Progenitor cell of endocrine pancreas (in vitro differentiated cells): ENCODE data around the gene ZBTB47. TPM values are rescaled to one million over a fixed set of nuclear protein-coding genes. Genes with fewer than 3 reads are reported as not detected.
A peak's percentile ranks its signal among the peaks of the same experiment; 100 is the strongest.

Experiments
- DNase-seq: peaks from one replicate; pipeline ENCODE4 v3.0.0; 2021; ENCODE audit warnings: low spot score; ENCODE audit not compliant: unreplicated experiment
- H3K27ac Mint-ChIP-seq: 2 replicates; pipeline ENCODE4 v1.8.0; 2021; ENCODE audit warnings: mild to moderate bottlenecking, moderate library complexity, mixed read lengths
- H3K27me3 Mint-ChIP-seq: 2 replicates; pipeline ENCODE4 v1.8.0; 2021; ENCODE audit warnings: mixed read lengths
- H3K36me3 Mint-ChIP-seq: 2 replicates; pipeline ENCODE4 v1.8.0; 2022; ENCODE audit warnings: mixed read lengths; ENCODE audit not compliant: insufficient read depth
- H3K4me1 Mint-ChIP-seq: 2 replicates; pipeline ENCODE4 v1.8.0; 2021; ENCODE audit warnings: low read depth, mixed read lengths
- H3K4me3 Mint-ChIP-seq: 2 replicates; pipeline ENCODE4 v1.8.0; 2021; ENCODE audit warnings: low read depth, mild to moderate bottlenecking, moderate library complexity, mixed read lengths
- H3K9me3 Mint-ChIP-seq: 2 replicates; pipeline ENCODE4 v1.8.0; 2021; ENCODE audit warnings: low read depth, mixed read lengths
- total RNA-seq: library from RNA; stranded (reverse); gene quantifications from 2 replicates; pipeline ENCODE4 v1.2.1, GENCODE V29; 2021
- TF ChIP-seq, protein P1 (sequence below): fragments of 200-600 bp; sonication (generic); IDR thresholded peaks from one replicate; pipeline ENCODE4 v1.5.0; 2021; ENCODE audit warnings: antibody characterized with exemption, mild to moderate bottlenecking; ENCODE audit not compliant: unreplicated experiment

The ZBTB47 gene
- total RNA-seq, 1 donor from 2014 or later, result 9.7 TPM

DNA sequence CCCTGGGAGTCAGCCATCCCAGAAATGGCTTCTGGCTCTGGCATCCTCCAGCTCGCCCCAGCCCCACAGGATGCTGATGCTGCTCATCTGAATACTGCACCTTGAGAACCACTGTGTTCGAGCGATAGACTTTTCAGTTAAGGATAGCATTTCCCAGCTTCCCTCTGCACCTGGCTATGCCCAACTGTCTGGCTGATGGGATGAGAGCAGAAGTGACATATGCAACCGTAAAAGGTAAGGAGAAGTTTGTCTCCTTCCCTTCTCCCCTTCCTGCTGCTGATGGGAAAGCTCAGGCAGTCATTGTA is 58.8 kb downstream of the ZBTB47 start:
- TF ChIP-seq, protein P1, sequence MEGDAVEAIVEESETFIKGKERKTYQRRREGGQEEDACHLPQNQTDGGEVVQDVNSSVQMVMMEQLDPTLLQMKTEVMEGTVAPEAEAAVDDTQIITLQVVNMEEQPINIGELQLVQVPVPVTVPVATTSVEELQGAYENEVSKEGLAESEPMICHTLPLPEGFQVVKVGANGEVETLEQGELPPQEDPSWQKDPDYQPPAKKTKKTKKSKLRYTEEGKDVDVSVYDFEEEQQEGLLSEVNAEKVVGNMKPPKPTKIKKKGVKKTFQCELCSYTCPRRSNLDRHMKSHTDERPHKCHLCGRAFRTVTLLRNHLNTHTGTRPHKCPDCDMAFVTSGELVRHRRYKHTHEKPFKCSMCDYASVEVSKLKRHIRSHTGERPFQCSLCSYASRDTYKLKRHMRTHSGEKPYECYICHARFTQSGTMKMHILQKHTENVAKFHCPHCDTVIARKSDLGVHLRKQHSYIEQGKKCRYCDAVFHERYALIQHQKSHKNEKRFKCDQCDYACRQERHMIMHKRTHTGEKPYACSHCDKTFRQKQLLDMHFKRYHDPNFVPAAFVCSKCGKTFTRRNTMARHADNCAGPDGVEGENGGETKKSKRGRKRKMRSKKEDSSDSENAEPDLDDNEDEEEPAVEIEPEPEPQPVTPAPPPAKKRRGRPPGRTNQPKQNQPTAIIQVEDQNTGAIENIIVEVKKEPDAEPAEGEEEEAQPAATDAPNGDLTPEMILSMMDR, result no peak
- Mint-ChIP-seq H3K4me1 (no peaks in the 10 kb centered on the region), H3K27me3 (no peaks in the 10 kb centered on the region), H3K9me3 (no peaks in the 10 kb centered on the region), H3K27ac (no peak overlapping the region), H3K4me3 (no peak overlapping the region), H3K36me3 (no peaks in the 10 kb centered on the region)
- DNase-seq, result no peak

DNA sequence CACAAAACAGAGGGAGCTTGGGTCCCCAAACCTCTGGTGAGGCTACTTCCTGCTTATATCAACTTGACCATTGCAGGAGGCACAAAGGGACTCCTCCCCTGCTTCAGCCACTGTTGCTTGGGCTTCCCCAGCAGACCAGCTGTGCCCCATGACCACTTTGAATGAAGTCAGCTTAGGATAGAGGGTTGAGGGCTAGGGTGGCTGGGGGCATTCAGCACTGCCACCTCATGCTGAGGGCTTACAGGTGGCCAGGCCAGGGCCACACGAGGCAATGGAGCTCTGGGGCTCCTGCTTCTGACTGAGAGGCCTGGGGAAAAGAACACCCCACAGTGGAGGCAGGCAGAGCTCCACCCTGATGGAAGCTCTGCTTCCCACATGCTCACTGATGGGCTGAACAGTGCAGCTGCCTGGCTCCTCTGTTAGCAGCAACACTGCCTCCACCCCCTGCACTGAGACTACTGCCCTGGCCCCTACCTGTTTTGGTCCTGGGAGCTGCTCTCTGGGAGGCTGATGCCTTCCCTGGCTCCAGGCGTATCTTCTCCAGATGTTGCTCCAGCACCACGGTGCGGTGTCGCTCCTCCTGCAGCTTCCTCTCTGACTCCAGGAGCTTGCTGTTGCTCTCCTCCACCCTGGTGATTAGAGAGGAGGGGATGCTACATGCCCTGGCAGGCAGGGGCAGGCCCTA is 59.3 kb downstream of the ZBTB47 start:
- no peak overlapping the region for H3K4me3 Mint-ChIP-seq
- H3K9me3 Mint-ChIP-seq, result no peaks in the 10 kb centered on the region
- TF ChIP-seq, protein P1, result no peak
- DNase-seq, result peak; percentile 3
- no peak overlapping the region for H3K27ac Mint-ChIP-seq
- H3K36me3 Mint-ChIP-seq, result no peaks in the 10 kb centered on the region
- H3K4me1 Mint-ChIP-seq, result no peaks in the 10 kb centered on the region
- no peaks in the 10 kb centered on the region for H3K27me3 Mint-ChIP-seq

- TF ChIP-seq, protein P1, result no peak
- DNase-seq, result peak; percentile 1
- Mint-ChIP-seq H3K4me3 (no peak overlapping the region), H3K36me3 (no peaks in the 10 kb centered on the region), H3K9me3 (no peaks in the 10 kb centered on the region), H3K27ac (no peak overlapping the region), H3K4me1 (no peaks in the 10 kb centered on the region), H3K27me3 (no peaks in the 10 kb centered on the region)
Measured at GRCh38 chr3:42713747-42714146, 60.2 kb downstream of the ZBTB47 start.

DNA sequence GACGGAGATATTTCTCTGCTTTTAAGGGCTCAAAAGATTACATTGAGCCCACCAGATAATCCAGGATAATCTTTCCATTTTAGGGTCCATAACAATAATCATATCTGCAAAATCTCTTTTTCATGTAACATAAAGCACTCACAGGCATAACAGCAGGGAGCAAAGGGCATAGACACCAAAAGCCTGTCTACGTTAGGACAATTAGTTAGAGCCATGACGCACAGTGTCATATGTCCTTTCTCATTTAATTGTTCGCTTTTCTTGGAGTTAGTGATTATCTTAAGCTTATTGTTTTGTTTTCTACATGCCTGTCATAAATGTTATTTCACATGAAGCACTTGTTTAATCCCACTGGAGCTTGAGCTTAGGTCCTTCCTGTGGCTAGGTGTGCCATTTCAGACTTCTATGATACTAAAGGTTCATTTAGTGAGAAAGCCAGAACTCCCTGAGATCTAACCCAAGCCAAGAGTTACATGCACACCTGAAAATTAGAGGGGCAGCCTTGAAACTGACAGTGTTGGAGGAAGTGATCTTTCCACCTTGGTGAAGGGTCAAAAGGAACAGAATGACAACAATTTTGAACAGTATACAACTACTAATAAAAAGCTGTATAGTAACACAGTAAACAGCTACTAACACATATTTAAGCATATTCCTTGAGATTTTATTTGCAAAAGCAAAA is 60.8 kb downstream of the ZBTB47 start:
- no peaks in the 10 kb centered on the region for H3K9me3 Mint-ChIP-seq
- no peaks in the 10 kb centered on the region for H3K4me1 Mint-ChIP-seq
- no peaks in the 10 kb centered on the region for H3K27me3 Mint-ChIP-seq
- H3K36me3 Mint-ChIP-seq, result no peaks in the 10 kb centered on the region
- TF ChIP-seq, protein P1, result no peak
- H3K4me3 Mint-ChIP-seq, result no peak overlapping the region
- H3K27ac Mint-ChIP-seq, result no peak overlapping the region
- DNase-seq, result no peak

Other genes with a start within 250 kb of the ZBTB47 start
- not detected in 2 replicates for gene LYZL4, start 243.1 kb upstream of the ZBTB47 start, total RNA-seq
- 5.8 and 6.8 TPM in 2 replicates for gene VIPR1, start 151.1 kb upstream of the ZBTB47 start, total RNA-seq
- gene SEC22C, start 71.7 kb upstream of the ZBTB47 start, total RNA-seq, result 36.9 and 40.2 TPM in 2 replicates
- 39.5 and 43.9 TPM in 2 replicates for gene SS18L2, start 62.8 kb upstream of the ZBTB47 start, total RNA-seq
- gene NKTR, start 53.0 kb upstream of the ZBTB47 start, total RNA-seq, result 142 and 155 TPM in 2 replicates
- not detected in 2 replicates for gene KLHL40, start 31.8 kb downstream of the ZBTB47 start, total RNA-seq
- not detected in 2 replicates for gene HHATL, start 49.1 kb downstream of the ZBTB47 start, total RNA-seq
- 2.3 and 2.5 TPM in 2 replicates for gene CCDC13, start 119.6 kb downstream of the ZBTB47 start, total RNA-seq
- gene HIGD1A, start 150.8 kb downstream of the ZBTB47 start, total RNA-seq, result 90.6 and 92.3 TPM in 2 replicates
- 0.60 and 0.78 TPM in 2 replicates for gene ACKR2, start 155.7 kb downstream of the ZBTB47 start, total RNA-seq
- gene CYP8B1, start 222.2 kb downstream of the ZBTB47 start, total RNA-seq, result not detected in 2 replicates